GM23338 (cell line): ENCODE data around the gene HACD2. TPM values are rescaled to one million over a fixed set of nuclear protein-coding genes. Genes with fewer than 3 reads are reported as not detected.

Experiments used
- ATAC-seq: fragments of 200-7000 bp; cut with Tn5 transposase; 3 replicates; pipeline ENCODE4 v1.9.1; 2020
- DNase-seq: peaks from one replicate; pipeline ENCODE4 v3.0.0-alpha.2; 2015; ENCODE audit warnings: low spot score
- H2AFZ ChIP-seq: fragments of 200-600 bp; sonication (generic); 2 replicates; pipeline ENCODE4 v1.8.0; 2016; ENCODE audit warnings: antibody characterized with exemption, mild to moderate bottlenecking, moderate library complexity
- H3F3A ChIP-seq: fragments of 200-600 bp; sonication (generic); replicated peaks from 2 replicates; pipeline ENCODE4 v1.8.0; 2017; ENCODE audit warnings: antibody characterized with exemption, mixed run types, low read depth
- H3K27ac ChIP-seq: fragments of 200-600 bp; sonication (generic); 2 replicates; pipeline ENCODE4 v1.6.1; 2016; ENCODE audit warnings: low read depth
- H3K27me3 ChIP-seq: fragments of 200-600 bp; sonication (generic); 2 replicates; pipeline ENCODE4 v1.8.0; 2016; ENCODE audit warnings: mild to moderate bottlenecking, mixed run types, moderate library complexity; ENCODE audit not compliant: insufficient read depth
- H3K36me3 ChIP-seq: fragments of 200-600 bp; sonication (generic); 2 replicates; pipeline ENCODE4 v1.8.0; 2016; ENCODE audit warnings: mild to moderate bottlenecking; ENCODE audit not compliant: insufficient read depth
- H3K4me1 ChIP-seq: fragments of 200-600 bp; sonication (generic); 2 replicates; pipeline ENCODE4 v1.8.0; 2016; ENCODE audit warnings: mild to moderate bottlenecking, moderate library complexity; ENCODE audit not compliant: insufficient read depth
- H3K4me2 ChIP-seq: fragments of 200-600 bp; sonication (generic); 2 replicates; pipeline ENCODE4 v1.7.1; 2017; ENCODE audit warnings: mixed run types
- H3K4me3 ChIP-seq: fragments of 200-600 bp; sonication (generic); 2 replicates; pipeline ENCODE4 v1.6.1; 2016; ENCODE audit warnings: mixed run types
- H3K79me2 ChIP-seq: fragments of 200-600 bp; sonication (generic); replicated peaks from 2 replicates; pipeline ENCODE4 v1.8.0; 2017; ENCODE audit warnings: mild to moderate bottlenecking; ENCODE audit not compliant: insufficient read depth
- H3K9me2 ChIP-seq: fragments of 200-600 bp; sonication (generic); 2 replicates; pipeline ENCODE4 v1.8.0; 2017; ENCODE audit not compliant: insufficient read depth
- H4K20me1 ChIP-seq: fragments of 200-600 bp; sonication (generic); replicated peaks from 2 replicates; pipeline ENCODE4 v1.8.0; 2017; ENCODE audit warnings: mild to moderate bottlenecking; ENCODE audit not compliant: insufficient read depth
- H3K27ac Mint-ChIP-seq: 2 replicates; pipeline ENCODE4 v1.8.0; 2020; ENCODE audit warnings: inconsistent platforms, mild to moderate bottlenecking, moderate library complexity, mixed read lengths
- H3K27me3 Mint-ChIP-seq: 3 replicates; pipeline ENCODE4 v1.8.0; 2022; ENCODE audit warnings: low read depth, mild to moderate bottlenecking, moderate library complexity, mixed read lengths, inconsistent platforms; ENCODE audit not compliant: insufficient read depth, poor library complexity
- H3K36me3 Mint-ChIP-seq: 3 replicates; pipeline ENCODE4 v1.8.0; 2021; ENCODE audit warnings: low read depth, mild to moderate bottlenecking, inconsistent platforms, moderate library complexity, mixed read lengths
- H3K4me1 Mint-ChIP-seq: 3 replicates; pipeline ENCODE4 v1.8.0; 2020; ENCODE audit warnings: mild to moderate bottlenecking, inconsistent platforms, mixed read lengths
- H3K4me3 Mint-ChIP-seq: 3 replicates; pipeline ENCODE4 v1.8.0; 2021; ENCODE audit warnings: moderate library complexity, mild to moderate bottlenecking, inconsistent platforms, mixed read lengths
- H3K9me3 Mint-ChIP-seq: 3 replicates; pipeline ENCODE4 v1.8.0; 2020; ENCODE audit warnings: moderate library complexity, mild to moderate bottlenecking, inconsistent platforms, mixed read lengths
- CREB1 ChIP-seq: fragments of 250-450 bp; sonication (Bioruptor Pico); IDR thresholded peaks from 2 replicates; pipeline ENCODE4 v1.5.0; 2020; ENCODE audit warnings: low read depth, mild to moderate bottlenecking, moderate library complexity
- EZH2 ChIP-seq: fragments of 200-600 bp; sonication (generic); IDR thresholded peaks from one replicate; pipeline ENCODE4 v1.8.0; 2017; ENCODE audit warnings: antibody characterized with exemption, mild to moderate bottlenecking, low read depth; ENCODE audit not compliant: unreplicated experiment
- EZH2phosphoT487 ChIP-seq: fragments of 200-600 bp; sonication (generic); IDR thresholded peaks from one replicate; pipeline ENCODE4 v1.8.1; 2018; ENCODE audit warnings: antibody characterized with exemption; ENCODE audit not compliant: unreplicated experiment
- JUNB ChIP-seq: IDR thresholded peaks from one replicate; pipeline ENCODE4 v1.6.1; 2016; ENCODE audit warnings: antibody characterized with exemption; ENCODE audit not compliant: unreplicated experiment
- NANOG ChIP-seq: IDR thresholded peaks from 2 replicates; pipeline ENCODE4 v1.6.1; 2016; ENCODE audit warnings: antibody characterized with exemption, borderline replicate concordance
- POLR2AphosphoS5 ChIP-seq: IDR thresholded peaks from 2 replicates; pipeline ENCODE4 v1.6.1; 2016; ENCODE audit warnings: antibody characterized with exemption, low read depth
- STAT1 ChIP-seq: IDR thresholded peaks from one replicate; pipeline ENCODE4 v1.6.1; 2016; ENCODE audit warnings: antibody characterized with exemption; ENCODE audit not compliant: unreplicated experiment
- ZNF114 ChIP-seq: fragments of 250-450 bp; sonication (Bioruptor Pico); IDR thresholded peaks from 2 replicates; pipeline ENCODE4 v1.5.0; 2020; ENCODE audit warnings: mild to moderate bottlenecking, moderate library complexity
- ZNF331 ChIP-seq: fragments of 250-450 bp; sonication (Bioruptor Pico); IDR thresholded peaks from 2 replicates; pipeline ENCODE4 v1.5.0; 2020; ENCODE audit warnings: low read depth, mild to moderate bottlenecking, moderate library complexity
- polyA plus RNA-seq: library from polyadenylated mRNA; unstranded; fragments of >200 nt; fragmentation: Nextera tagmentation; extraction: Ambion mirVana; gene quantifications from 2 replicates; pipeline ENCODE4 v1.2.1, GENCODE V29; 2016
- total RNA-seq: library from RNA; depleted of rRNA; stranded (reverse); fragments of >200 nt; shearing (Covaris generic); gene quantifications from 2 replicates; pipeline ENCODE4 v1.2.3, GENCODE V29; 2014
- TF ChIP-seq, protein P1 (sequence below), 2 experiments: fragments of 200-600 bp in 1 of 2; sonication (generic) in 1 of 2; conservative IDR thresholded peaks; 2 replicates each; pipeline versions ENCODE4 v1.5.1 to v1.6.1; 2016 to 2017; ENCODE audit warnings: antibody characterized with exemption in 2 of 2, low read depth in 2 of 2, mild to moderate bottlenecking in 2 of 2, moderate library complexity in 1 of 2
- TF ChIP-seq, protein P2 (sequence below): fragments of 250-450 bp; sonication (Bioruptor Pico); IDR thresholded peaks from 2 replicates; pipeline ENCODE4 v1.5.0; 2020; ENCODE audit warnings: mild to moderate bottlenecking, moderate library complexity
- TF ChIP-seq, protein P3 (sequence below): IDR thresholded peaks from 2 replicates; pipeline ENCODE4 v1.6.1; 2016; ENCODE audit warnings: antibody characterized with exemption
- TF ChIP-seq, protein P4 (sequence below): IDR thresholded peaks from one replicate; pipeline ENCODE4 v1.6.1; 2018; ENCODE audit warnings: antibody characterized with exemption; ENCODE audit not compliant: unreplicated experiment

The HACD2 gene
- total and polyA plus RNA-seq, 2 experiments from 2014 or later: 13.4 to 31.5 TPM

DNA sequence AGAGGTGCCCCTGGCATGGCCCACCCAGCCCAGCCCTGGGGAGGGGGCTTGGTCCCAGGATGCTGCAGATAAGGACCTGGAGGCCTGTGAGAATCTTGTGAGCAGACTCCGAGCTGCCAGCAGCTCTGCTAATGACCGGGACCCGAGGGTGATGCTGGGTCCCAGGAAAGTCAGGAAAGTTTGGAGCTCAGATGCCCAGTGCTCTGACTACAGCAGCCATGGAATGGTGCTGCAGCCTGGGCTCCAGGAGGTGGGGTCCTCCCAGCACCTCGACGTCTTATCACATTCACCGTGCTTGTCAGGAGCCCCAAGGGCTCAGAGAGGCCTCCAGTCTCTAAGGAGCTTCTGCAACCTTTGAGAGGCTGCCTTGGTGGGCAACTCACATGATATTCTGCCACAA, 101.7 kb downstream of the HACD2 start:
- Mint-ChIP-seq H3K27me3 (peaks cover 15% of the 10 kb centered on the region), H3K4me3 (no peak overlapping the region), H3K27ac (no peak overlapping the region), H3K4me1 (no peaks in the 10 kb centered on the region), H3K36me3 (no peaks in the 10 kb centered on the region), H3K9me3 (no peaks in the 10 kb centered on the region)
- Histone ChIP-seq H3K36me3 (no peaks in the 10 kb centered on the region), H3K27ac (no peak overlapping the region), H3K4me1 (no peaks in the 10 kb centered on the region), H3F3A (no peaks in the 10 kb centered on the region), H4K20me1 (no peaks in the 10 kb centered on the region), H2AFZ (no peak overlapping the region), H3K4me3 (no peak overlapping the region), H3K79me2 (no peaks in the 10 kb centered on the region), H3K4me2 (no peak overlapping the region), H3K9me2 (no peaks in the 10 kb centered on the region), H3K27me3 (no peaks in the 10 kb centered on the region)
- TF ChIP-seq, protein P1, sequence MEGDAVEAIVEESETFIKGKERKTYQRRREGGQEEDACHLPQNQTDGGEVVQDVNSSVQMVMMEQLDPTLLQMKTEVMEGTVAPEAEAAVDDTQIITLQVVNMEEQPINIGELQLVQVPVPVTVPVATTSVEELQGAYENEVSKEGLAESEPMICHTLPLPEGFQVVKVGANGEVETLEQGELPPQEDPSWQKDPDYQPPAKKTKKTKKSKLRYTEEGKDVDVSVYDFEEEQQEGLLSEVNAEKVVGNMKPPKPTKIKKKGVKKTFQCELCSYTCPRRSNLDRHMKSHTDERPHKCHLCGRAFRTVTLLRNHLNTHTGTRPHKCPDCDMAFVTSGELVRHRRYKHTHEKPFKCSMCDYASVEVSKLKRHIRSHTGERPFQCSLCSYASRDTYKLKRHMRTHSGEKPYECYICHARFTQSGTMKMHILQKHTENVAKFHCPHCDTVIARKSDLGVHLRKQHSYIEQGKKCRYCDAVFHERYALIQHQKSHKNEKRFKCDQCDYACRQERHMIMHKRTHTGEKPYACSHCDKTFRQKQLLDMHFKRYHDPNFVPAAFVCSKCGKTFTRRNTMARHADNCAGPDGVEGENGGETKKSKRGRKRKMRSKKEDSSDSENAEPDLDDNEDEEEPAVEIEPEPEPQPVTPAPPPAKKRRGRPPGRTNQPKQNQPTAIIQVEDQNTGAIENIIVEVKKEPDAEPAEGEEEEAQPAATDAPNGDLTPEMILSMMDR (conservative IDR thresholded peaks at IDR 0.05; ENCODE audit: low read depth in 2 of 2): no peak
- TF ChIP-seq JUNB: no peak
- TF ChIP-seq, protein P2, sequence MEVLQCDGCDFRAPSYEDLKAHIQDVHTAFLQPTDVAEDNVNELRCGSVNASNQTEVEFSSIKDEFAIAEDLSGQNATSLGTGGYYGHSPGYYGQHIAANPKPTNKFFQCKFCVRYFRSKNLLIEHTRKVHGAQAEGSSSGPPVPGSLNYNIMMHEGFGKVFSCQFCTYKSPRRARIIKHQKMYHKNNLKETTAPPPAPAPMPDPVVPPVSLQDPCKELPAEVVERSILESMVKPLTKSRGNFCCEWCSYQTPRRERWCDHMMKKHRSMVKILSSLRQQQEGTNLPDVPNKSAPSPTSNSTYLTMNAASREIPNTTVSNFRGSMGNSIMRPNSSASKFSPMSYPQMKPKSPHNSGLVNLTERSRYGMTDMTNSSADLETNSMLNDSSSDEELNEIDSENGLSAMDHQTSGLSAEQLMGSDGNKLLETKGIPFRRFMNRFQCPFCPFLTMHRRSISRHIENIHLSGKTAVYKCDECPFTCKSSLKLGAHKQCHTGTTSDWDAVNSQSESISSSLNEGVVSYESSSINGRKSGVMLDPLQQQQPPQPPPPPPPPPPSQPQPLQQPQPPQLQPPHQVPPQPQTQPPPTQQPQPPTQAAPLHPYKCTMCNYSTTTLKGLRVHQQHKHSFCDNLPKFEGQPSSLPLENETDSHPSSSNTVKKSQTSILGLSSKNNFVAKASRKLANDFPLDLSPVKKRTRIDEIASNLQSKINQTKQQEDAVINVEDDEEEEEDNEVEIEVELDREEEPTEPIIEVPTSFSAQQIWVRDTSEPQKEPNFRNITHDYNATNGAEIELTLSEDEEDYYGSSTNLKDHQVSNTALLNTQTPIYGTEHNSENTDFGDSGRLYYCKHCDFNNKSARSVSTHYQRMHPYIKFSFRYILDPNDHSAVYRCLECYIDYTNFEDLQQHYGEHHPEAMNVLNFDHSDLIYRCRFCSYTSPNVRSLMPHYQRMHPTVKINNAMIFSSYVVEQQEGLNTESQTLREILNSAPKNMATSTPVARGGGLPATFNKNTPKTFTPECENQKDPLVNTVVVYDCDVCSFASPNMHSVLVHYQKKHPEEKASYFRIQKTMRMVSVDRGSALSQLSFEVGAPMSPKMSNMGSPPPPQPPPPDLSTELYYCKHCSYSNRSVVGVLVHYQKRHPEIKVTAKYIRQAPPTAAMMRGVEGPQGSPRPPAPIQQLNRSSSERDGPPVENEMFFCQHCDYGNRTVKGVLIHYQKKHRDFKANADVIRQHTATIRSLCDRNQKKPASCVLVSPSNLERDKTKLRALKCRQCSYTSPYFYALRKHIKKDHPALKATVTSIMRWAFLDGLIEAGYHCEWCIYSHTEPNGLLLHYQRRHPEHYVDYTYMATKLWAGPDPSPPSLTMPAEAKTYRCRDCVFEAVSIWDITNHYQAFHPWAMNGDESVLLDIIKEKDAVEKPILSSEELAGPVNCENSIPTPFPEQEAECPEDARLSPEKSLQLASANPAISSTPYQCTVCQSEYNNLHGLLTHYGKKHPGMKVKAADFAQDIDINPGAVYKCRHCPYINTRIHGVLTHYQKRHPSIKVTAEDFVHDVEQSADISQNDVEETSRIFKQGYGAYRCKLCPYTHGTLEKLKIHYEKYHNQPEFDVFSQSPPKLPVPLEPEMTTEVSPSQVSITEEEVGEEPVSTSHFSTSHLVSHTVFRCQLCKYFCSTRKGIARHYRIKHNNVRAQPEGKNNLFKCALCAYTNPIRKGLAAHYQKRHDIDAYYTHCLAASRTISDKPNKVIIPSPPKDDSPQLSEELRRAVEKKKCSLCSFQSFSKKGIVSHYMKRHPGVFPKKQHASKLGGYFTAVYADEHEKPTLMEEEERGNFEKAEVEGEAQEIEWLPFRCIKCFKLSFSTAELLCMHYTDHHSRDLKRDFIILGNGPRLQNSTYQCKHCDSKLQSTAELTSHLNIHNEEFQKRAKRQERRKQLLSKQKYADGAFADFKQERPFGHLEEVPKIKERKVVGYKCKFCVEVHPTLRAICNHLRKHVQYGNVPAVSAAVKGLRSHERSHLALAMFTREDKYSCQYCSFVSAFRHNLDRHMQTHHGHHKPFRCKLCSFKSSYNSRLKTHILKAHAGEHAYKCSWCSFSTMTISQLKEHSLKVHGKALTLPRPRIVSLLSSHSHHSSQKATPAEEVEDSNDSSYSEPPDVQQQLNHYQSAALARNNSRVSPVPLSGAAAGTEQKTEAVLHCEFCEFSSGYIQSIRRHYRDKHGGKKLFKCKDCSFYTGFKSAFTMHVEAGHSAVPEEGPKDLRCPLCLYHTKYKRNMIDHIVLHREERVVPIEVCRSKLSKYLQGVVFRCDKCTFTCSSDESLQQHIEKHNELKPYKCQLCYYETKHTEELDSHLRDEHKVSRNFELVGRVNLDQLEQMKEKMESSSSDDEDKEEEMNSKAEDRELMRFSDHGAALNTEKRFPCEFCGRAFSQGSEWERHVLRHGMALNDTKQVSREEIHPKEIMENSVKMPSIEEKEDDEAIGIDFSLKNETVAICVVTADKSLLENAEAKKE (CRISPR knock-in tag): no peak
- TF ChIP-seq, protein P3, sequence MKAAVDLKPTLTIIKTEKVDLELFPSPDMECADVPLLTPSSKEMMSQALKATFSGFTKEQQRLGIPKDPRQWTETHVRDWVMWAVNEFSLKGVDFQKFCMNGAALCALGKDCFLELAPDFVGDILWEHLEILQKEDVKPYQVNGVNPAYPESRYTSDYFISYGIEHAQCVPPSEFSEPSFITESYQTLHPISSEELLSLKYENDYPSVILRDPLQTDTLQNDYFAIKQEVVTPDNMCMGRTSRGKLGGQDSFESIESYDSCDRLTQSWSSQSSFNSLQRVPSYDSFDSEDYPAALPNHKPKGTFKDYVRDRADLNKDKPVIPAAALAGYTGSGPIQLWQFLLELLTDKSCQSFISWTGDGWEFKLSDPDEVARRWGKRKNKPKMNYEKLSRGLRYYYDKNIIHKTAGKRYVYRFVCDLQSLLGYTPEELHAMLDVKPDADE: no peak
- no peak for TF ChIP-seq ZNF114 (CRISPR knock-in tag)
- no peak for TF ChIP-seq EZH2phosphoT487
- TF ChIP-seq NANOG: no peak
- no peak for TF ChIP-seq EZH2
- no peak for TF ChIP-seq CREB1
- TF ChIP-seq POLR2AphosphoS5: no peak
- TF ChIP-seq STAT1: no peak
- TF ChIP-seq, protein P4, sequence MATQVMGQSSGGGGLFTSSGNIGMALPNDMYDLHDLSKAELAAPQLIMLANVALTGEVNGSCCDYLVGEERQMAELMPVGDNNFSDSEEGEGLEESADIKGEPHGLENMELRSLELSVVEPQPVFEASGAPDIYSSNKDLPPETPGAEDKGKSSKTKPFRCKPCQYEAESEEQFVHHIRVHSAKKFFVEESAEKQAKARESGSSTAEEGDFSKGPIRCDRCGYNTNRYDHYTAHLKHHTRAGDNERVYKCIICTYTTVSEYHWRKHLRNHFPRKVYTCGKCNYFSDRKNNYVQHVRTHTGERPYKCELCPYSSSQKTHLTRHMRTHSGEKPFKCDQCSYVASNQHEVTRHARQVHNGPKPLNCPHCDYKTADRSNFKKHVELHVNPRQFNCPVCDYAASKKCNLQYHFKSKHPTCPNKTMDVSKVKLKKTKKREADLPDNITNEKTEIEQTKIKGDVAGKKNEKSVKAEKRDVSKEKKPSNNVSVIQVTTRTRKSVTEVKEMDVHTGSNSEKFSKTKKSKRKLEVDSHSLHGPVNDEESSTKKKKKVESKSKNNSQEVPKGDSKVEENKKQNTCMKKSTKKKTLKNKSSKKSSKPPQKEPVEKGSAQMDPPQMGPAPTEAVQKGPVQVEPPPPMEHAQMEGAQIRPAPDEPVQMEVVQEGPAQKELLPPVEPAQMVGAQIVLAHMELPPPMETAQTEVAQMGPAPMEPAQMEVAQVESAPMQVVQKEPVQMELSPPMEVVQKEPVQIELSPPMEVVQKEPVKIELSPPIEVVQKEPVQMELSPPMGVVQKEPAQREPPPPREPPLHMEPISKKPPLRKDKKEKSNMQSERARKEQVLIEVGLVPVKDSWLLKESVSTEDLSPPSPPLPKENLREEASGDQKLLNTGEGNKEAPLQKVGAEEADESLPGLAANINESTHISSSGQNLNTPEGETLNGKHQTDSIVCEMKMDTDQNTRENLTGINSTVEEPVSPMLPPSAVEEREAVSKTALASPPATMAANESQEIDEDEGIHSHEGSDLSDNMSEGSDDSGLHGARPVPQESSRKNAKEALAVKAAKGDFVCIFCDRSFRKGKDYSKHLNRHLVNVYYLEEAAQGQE: no peak
- TF ChIP-seq ZNF331 (CRISPR knock-in tag): no peak
- no peak for DNase-seq
- no peak for ATAC-seq
